SJCRH30 (cell line): ENCODE results near the gene HMX1. TPM values are rescaled to one million over a fixed set of nuclear protein-coding genes. Genes with fewer than 3 reads are reported as not detected.

Source experiments
- DNase-seq, 2 experiments: peaks; one replicate each; pipeline ENCODE4 v3.0.0-alpha.2; 2015 to 2020
- H3K27ac ChIP-seq: fragments of 250-450 bp; sonication (Bioruptor Pico); 2 replicates; pipeline ENCODE4 v1.5.1; 2020; ENCODE audit warnings: mild to moderate bottlenecking, moderate library complexity
- H3K27me3 ChIP-seq: fragments of 250-450 bp; sonication (Bioruptor Pico); 2 replicates; pipeline ENCODE4 v1.5.1; 2020; ENCODE audit warnings: mild to moderate bottlenecking, moderate library complexity
- H3K36me3 ChIP-seq: fragments of 250-450 bp; sonication (Bioruptor Pico); 2 replicates; pipeline ENCODE4 v1.5.1; 2020; ENCODE audit warnings: mild to moderate bottlenecking, moderate library complexity
- H3K4me1 ChIP-seq: fragments of 250-450 bp; sonication (Bioruptor Pico); 2 replicates; pipeline ENCODE4 v1.5.1; 2020; ENCODE audit warnings: mild to moderate bottlenecking, moderate library complexity
- H3K4me3 ChIP-seq: fragments of 250-450 bp; sonication (Bioruptor Pico); 2 replicates; pipeline ENCODE4 v1.5.1; 2020; ENCODE audit warnings: mild to moderate bottlenecking, moderate library complexity
- H3K9me3 ChIP-seq: fragments of 250-450 bp; sonication (Bioruptor Pico); replicated peaks from 2 replicates; pipeline ENCODE4 v1.5.1; 2020; ENCODE audit warnings: mild to moderate bottlenecking, moderate library complexity
- total RNA-seq: library from RNA; depleted of rRNA; stranded (reverse); fragments of >200 nt; shearing (Covaris generic); gene quantifications from 2 replicates; pipeline ENCODE4 v1.2.3, GENCODE V29; 2014

The HMX1 gene
- total RNA-seq, 1 experiment from 2014 or later: not detected

- DNase-seq: no peak
- no peak overlapping the region for H3K27ac ChIP-seq
- H3K27me3 ChIP-seq: peaks cover 19% of the 10 kb centered on the region
- H3K36me3 ChIP-seq: peaks cover 2% of the 10 kb centered on the region; the same call in 1 of the 2 replicates
- H3K9me3 ChIP-seq: peaks cover 3% of the 10 kb centered on the region; the same call in 1 of the 2 replicates
- no peak overlapping the region for H3K4me3 ChIP-seq
- no peaks in the 10 kb centered on the region for H3K4me1 ChIP-seq
These were observed 42.1 kb downstream of the HMX1 start for GRCh38 chr4:8829584-8829983.

DNA sequence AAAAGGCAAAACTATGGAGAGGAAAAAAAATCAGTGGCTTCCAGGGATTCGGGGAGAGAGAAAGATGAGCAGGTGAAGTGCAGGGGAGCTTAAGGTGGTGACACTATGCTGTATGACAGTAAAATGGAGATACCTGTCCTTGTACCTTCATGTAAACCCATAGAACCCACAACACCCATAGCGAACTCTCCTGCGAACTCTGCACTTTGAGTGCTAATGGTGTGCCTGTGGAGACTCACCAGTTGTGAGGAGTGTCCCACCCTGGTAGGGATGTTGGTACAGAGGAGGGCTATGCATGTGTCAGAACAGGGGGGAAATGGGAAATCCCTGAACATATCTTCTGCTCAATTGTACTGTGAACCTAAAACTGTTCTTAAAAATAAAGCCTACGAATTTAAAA is 42.8 kb downstream of the HMX1 start:
- no peak for DNase-seq
- Histone ChIP-seq H3K4me3 (no peak overlapping the region), H3K9me3 (peaks cover 3% of the 10 kb centered on the region; the same call in 1 of the 2 replicates), H3K27me3 (peaks cover 19% of the 10 kb centered on the region), H3K27ac (no peak overlapping the region), H3K36me3 (peaks cover 2% of the 10 kb centered on the region; the same call in 1 of the 2 replicates), H3K4me1 (no peaks in the 10 kb centered on the region)

- no peaks in the 10 kb centered on the region for H3K9me3 ChIP-seq
- no peak overlapping the region for H3K4me3 ChIP-seq
- H3K27me3 ChIP-seq: peaks cover 4% of the 10 kb centered on the region; the same call in 1 of the 2 replicates
- H3K27ac ChIP-seq: no peak overlapping the region
- DNase-seq: no peak
- peaks cover 2% of the 10 kb centered on the region; the same call in 1 of the 2 replicates for H3K36me3 ChIP-seq
- no peaks in the 10 kb centered on the region for H3K4me1 ChIP-seq
These were observed 50.3 kb downstream of the HMX1 start for GRCh38 chr4:8821151-8821950.

GRCh38 chr4:8820178-8821102 is 51.2 kb downstream of the HMX1 start:
- no peaks in the 10 kb centered on the region for H3K9me3 ChIP-seq
- H3K4me1 ChIP-seq: no peaks in the 10 kb centered on the region
- no peak overlapping the region for H3K4me3 ChIP-seq
- DNase-seq: no peak
- peaks cover 2% of the 10 kb centered on the region; the same call in 1 of the 2 replicates for H3K36me3 ChIP-seq
- H3K27ac ChIP-seq: no peak overlapping the region
- H3K27me3 ChIP-seq: peaks cover 4% of the 10 kb centered on the region; the same call in 1 of the 2 replicates

- Histone ChIP-seq H3K9me3 (no peaks in the 10 kb centered on the region), H3K36me3 (no peaks in the 10 kb centered on the region), H3K4me1 (no peaks in the 10 kb centered on the region), H3K27ac (no peak overlapping the region), H3K4me3 (no peak overlapping the region), H3K27me3 (peaks cover 4% of the 10 kb centered on the region; the same call in 1 of the 2 replicates)
- DNase-seq: no peak
These were observed 52.0 kb downstream of the HMX1 start for GRCh38 chr4:8819473-8820177.

- DNase-seq: no peak
- H3K4me1 ChIP-seq: no peaks in the 10 kb centered on the region
- H3K27me3 ChIP-seq: peaks cover 4% of the 10 kb centered on the region; the same call in 1 of the 2 replicates
- H3K36me3 ChIP-seq: no peaks in the 10 kb centered on the region
- H3K9me3 ChIP-seq: no peaks in the 10 kb centered on the region
- no peak overlapping the region for H3K27ac ChIP-seq
- no peak overlapping the region for H3K4me3 ChIP-seq
These were observed 52.6 kb downstream of the HMX1 start for GRCh38 chr4:8819019-8819418.

- Histone ChIP-seq H3K27me3 (peaks cover 4% of the 10 kb centered on the region; the same call in 1 of the 2 replicates), H3K9me3 (no peaks in the 10 kb centered on the region), H3K27ac (no peak overlapping the region), H3K36me3 (no peaks in the 10 kb centered on the region), H3K4me1 (no peaks in the 10 kb centered on the region), H3K4me3 (no peak overlapping the region)
- DNase-seq: no peak
These were observed 53.4 kb downstream of the HMX1 start for GRCh38 chr4:8818063-8818881.

DNA sequence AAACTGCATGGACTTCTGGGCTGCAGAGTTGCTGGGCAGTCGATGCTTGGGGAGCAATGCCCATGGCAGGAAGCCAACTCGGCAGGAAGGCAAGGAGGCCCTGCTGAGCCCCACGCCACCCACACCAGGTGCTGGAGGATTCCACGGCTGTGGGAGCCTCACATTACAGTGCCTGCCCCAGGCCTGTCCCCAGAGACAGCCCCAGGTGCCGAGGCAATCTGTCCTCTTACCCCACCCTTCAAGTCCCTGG is 53.9 kb downstream of the HMX1 start:
- Histone ChIP-seq H3K27ac (no peak overlapping the region), H3K36me3 (no peaks in the 10 kb centered on the region)
- DNase-seq: no peak

GRCh38 chr4:8817096-8817812 is 54.4 kb downstream of the HMX1 start:
- Histone ChIP-seq H3K9me3 (no peaks in the 10 kb centered on the region), H3K36me3 (no peaks in the 10 kb centered on the region), H3K27ac (no peak overlapping the region), H3K4me1 (no peaks in the 10 kb centered on the region), H3K27me3 (0 out of 2 replicates have a peak, but pooled peaks cover 4% of the 10 kb centered on the region), H3K4me3 (no peak overlapping the region)
- no peak for DNase-seq

More for the DNA sequence above, 53.9 kb downstream of the HMX1 start:
- H3K4me3 ChIP-seq: no peak overlapping the region
- H3K27me3 ChIP-seq: peaks cover 4% of the 10 kb centered on the region; the same call in 1 of the 2 replicates
- no peaks in the 10 kb centered on the region for H3K4me1 ChIP-seq
- no peaks in the 10 kb centered on the region for H3K9me3 ChIP-seq
